ENCODE measurements around the gene DCAF17. TPM values are rescaled to one million over a fixed set of nuclear protein-coding genes. Genes with fewer than 3 reads are reported as not detected.
A peak's percentile ranks its signal among the peaks of the same experiment; 100 is the strongest.

Gene DCAF17
- total and polyA plus RNA-seq, 2 of the 13 experiments (the other 11 are each of a cell fraction or from before 2014, with no cell fraction given) = 13.7 to 30.0 TPM

DNA sequence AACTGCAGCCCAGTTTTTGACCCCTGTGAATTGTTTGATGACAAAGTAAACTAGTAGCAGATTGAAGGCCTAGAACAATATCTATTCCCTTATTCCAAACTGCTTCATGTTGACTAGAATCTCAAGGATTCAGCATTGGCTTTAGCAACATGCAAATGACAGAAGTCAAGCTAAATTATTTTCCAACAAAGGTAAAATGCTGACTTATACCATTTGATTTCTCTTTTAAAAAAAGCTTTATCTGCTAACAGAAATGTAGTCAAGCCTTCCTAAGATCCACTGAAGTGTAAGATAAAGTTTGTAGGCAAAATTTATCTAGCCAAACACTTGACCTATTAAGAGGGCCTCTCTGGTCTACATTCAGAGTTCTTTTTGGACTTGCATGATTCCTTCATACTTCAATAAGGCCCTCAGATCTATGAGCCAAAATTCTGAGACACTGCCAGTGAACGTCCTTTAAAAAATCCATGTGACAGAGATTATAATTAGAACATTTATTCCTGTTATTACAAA is 78.7 kb downstream of the DCAF17 start:
- Histone ChIP-seq H3K9me3 (ENCODE audit: low read length) (no peaks in the 10 kb centered on the region), H3K36me3 (replicated peaks in 1 of 2; ENCODE audit: control insufficient read depth in 1 of 2, insufficient read depth in 2 of 2, low read length in 2 of 2) (no peaks in the 10 kb centered on the region), H3K4me3 (replicated peaks in 1 of 3; ENCODE audit: insufficient read depth in 1 of 3, low read depth in 2 of 3, low read length in 3 of 3) (no peak overlapping the region), H3K27me3 (ENCODE audit: control insufficient read depth in 1 of 2, insufficient read depth in 2 of 2, low read length in 2 of 2) (peaks cover 3 to 7% of the 10 kb centered on the region in 2 experiments; a peak in 2 of 5 replicates), H3K4me1 (ENCODE audit: insufficient read depth, low read length) (no peaks in the 10 kb centered on the region), H3K79me2 (ENCODE audit: insufficient read depth, low read length) (no peaks in the 10 kb centered on the region), H3K9ac (ENCODE audit: insufficient read depth, low read depth, low read length) (no peak overlapping the region), H2AFZ (ENCODE audit: low read length) (no peak overlapping the region), H3K4me2 (ENCODE audit: low read depth, low read length) (no peak overlapping the region), H4K20me1 (ENCODE audit: insufficient read depth, low read length) (no peaks in the 10 kb centered on the region), H3K27ac (ENCODE audit: extremely low read length, insufficient read depth, low read length) (no peak overlapping the region)
- BruUV-seq (replicated peaks) = no TSS peak
- ATAC-seq = no peak
- 27% methylated on average over 1 of the region's 1 CpG for WGBS (ENCODE audit: low lambda C conversion rate)
- in situ Hi-C loops (cut with HindIII; ENCODE audit: extremely low pct_ligation_motif_present, low pct_unique_long_range_greater_than_20kb) = no loop called here
- ChIA-PET CTCF (ENCODE audit: low intra/inter-chr PET ratio, low total read pairs) (no interaction called here), POLR2A (no interaction called here)
- no peak for TF ChIP-seq NFIC (IDR thresholded peaks at IDR 0.05; ENCODE audit: low read length)
- 0 out of 2 replicates have a peak, but pooled peaks have one; percentile 8 for TF ChIP-seq MAFF (IDR thresholded peaks at IDR 0.05; ENCODE audit: low read depth, low read length)
- peak; percentile 32 to 51; a peak in 3 of 4 replicates for TF ChIP-seq MAFK (conservative IDR thresholded peaks at IDR 0.05 in 1 of 2, IDR thresholded peaks at IDR 0.05 in 1 of 2; ENCODE audit: low read length in 2 of 2)
- DNase-seq (ENCODE audit: low spot score) = no peak
- intact Hi-C loops (cut with micrococcal nuclease; ENCODE audit: unreplicated experiment) = no loop called here
- FAIRE-seq = no peak

DNA sequence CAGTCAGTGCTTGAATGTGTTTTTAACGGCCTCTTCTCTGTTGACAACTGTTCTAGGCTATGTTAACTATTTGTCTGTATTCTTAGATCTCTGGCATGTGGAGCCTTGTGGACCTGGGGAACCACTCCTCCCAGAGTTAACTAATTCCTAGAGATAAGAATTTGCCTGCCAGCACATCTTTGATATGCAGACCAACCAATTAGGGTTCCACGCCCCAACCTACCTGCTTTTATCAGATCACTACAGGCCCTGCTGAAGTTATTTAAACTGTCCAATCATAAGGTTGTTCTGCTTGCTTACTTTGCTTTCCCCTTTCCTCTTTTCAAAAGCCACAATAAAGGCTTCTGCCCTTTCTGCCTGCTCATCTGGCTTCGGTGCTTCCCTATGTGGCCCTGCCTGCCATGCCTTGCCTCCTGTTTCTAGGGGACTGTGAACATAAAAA is 79.7 kb downstream of the DCAF17 start:
- in situ Hi-C loops (cut with HindIII; ENCODE audit: extremely low pct_ligation_motif_present, low pct_unique_long_range_greater_than_20kb) = no loop called here
- Histone ChIP-seq H3K9ac (ENCODE audit: insufficient read depth, low read depth, low read length) (no peak overlapping the region), H3K9me3 (ENCODE audit: low read length) (no peaks in the 10 kb centered on the region), H3K79me2 (ENCODE audit: insufficient read depth, low read length) (no peaks in the 10 kb centered on the region), H3K4me3 (replicated peaks in 1 of 3; ENCODE audit: insufficient read depth in 1 of 3, low read depth in 2 of 3, low read length in 3 of 3) (no peak overlapping the region), H3K27me3 (ENCODE audit: control insufficient read depth in 1 of 2, insufficient read depth in 2 of 2, low read length in 2 of 2) (peaks cover 3 to 7% of the 10 kb centered on the region in 2 experiments; a peak in 2 of 5 replicates), H3K27ac (ENCODE audit: extremely low read length, insufficient read depth, low read length) (no peak overlapping the region), H3K36me3 (replicated peaks in 1 of 2; ENCODE audit: control insufficient read depth in 1 of 2, insufficient read depth in 2 of 2, low read length in 2 of 2) (no peaks in the 10 kb centered on the region), H2AFZ (ENCODE audit: low read length) (no peak overlapping the region), H4K20me1 (ENCODE audit: insufficient read depth, low read length) (no peaks in the 10 kb centered on the region), H3K4me1 (ENCODE audit: insufficient read depth, low read length) (no peaks in the 10 kb centered on the region), H3K4me2 (ENCODE audit: low read depth, low read length) (no peak overlapping the region)
- no peak for DNase-seq (ENCODE audit: low spot score)
- ATAC-seq = no peak
- FAIRE-seq = no peak
- TF ChIP-seq ZFP36 (IDR thresholded peaks at IDR 0.05; ENCODE audit: borderline replicate concordance, low read depth, low read length, partially characterized antibody) (no peak), AGO1 (IDR thresholded peaks at IDR 0.05; ENCODE audit: low read depth, low read length, poor library complexity, severe bottlenecking) (no peak), IRF2 (CRISPR knock-in tag; IDR thresholded peaks at IDR 0.05) (no peak), ZNF570 (CRISPR knock-in tag; IDR thresholded peaks at IDR 0.05; ENCODE audit: borderline replicate concordance) (no peak), ZBTB7B (CRISPR knock-in tag; IDR thresholded peaks at IDR 0.05) (no peak), BRD4 (CRISPR knock-in tag; IDR thresholded peaks at IDR 0.05) (no peak), PLRG1 (conservative IDR thresholded peaks at IDR 0.05) (no peak), MEIS2 (CRISPR knock-in tag; IDR thresholded peaks at IDR 0.05) (no peak), ZNF253 (CRISPR knock-in tag; IDR thresholded peaks at IDR 0.05; ENCODE audit: borderline replicate concordance) (no peak), NPAS2 (CRISPR knock-in tag; IDR thresholded peaks at IDR 0.05; ENCODE audit: borderline replicate concordance) (no peak), KDM3A (CRISPR knock-in tag; IDR thresholded peaks at IDR 0.05; ENCODE audit: low read depth) (no peak)
- TF ChIP-seq, protein P1, sequence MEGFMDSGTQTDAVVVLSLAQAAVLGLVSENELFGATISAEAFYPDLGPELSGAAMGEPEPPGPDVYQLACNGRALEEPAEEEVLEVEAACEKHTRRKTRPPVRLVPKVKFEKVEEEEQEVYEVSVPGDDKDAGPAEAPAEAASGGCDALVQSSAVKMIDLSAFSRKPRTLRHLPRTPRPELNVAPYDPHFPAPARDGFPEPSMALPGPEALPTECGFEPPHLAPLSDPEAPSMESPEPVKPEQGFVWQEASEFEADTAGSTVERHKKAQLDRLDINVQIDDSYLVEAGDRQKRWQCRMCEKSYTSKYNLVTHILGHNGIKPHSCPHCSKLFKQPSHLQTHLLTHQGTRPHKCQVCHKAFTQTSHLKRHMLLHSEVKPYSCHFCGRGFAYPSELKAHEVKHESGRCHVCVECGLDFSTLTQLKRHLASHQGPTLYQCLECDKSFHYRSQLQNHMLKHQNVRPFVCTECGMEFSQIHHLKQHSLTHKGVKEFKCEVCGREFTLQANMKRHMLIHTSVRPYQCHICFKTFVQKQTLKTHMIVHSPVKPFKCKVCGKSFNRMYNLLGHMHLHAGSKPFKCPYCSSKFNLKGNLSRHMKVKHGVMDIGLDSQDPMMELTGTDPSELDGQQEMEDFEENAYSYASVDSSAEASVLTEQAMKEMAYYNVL (CRISPR knock-in tag; IDR thresholded peaks at IDR 0.05; ENCODE audit: borderline replicate concordance) = no peak
- TF ChIP-seq, protein P2, sequence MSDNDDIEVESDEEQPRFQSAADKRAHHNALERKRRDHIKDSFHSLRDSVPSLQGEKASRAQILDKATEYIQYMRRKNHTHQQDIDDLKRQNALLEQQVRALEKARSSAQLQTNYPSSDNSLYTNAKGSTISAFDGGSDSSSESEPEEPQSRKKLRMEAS (IDR thresholded peaks at IDR 0.05) = no peak
- TF ChIP-seq, protein P3, sequence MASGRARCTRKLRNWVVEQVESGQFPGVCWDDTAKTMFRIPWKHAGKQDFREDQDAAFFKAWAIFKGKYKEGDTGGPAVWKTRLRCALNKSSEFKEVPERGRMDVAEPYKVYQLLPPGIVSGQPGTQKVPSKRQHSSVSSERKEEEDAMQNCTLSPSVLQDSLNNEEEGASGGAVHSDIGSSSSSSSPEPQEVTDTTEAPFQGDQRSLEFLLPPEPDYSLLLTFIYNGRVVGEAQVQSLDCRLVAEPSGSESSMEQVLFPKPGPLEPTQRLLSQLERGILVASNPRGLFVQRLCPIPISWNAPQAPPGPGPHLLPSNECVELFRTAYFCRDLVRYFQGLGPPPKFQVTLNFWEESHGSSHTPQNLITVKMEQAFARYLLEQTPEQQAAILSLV (CRISPR knock-in tag; IDR thresholded peaks at IDR 0.05; ENCODE audit: borderline replicate concordance) = no peak
- WGBS (ENCODE audit: low lambda C conversion rate) = 19% methylated on average over 3 of the region's 3 CpGs
- ChIA-PET CTCF (ENCODE audit: low intra/inter-chr PET ratio, low total read pairs) (no interaction called here), POLR2A (no interaction called here)
- intact Hi-C loops (cut with micrococcal nuclease; ENCODE audit: unreplicated experiment) = no loop called here
- BruUV-seq (replicated peaks) = no TSS peak
